HCEC 1CT (cell line): ENCODE results near the gene PRDM15.

ENCODE experiments used
- DNase-seq: peaks from one replicate; pipeline ENCODE4 v3.0.0-alpha.2; 2017

Gene PRDM15

DNA sequence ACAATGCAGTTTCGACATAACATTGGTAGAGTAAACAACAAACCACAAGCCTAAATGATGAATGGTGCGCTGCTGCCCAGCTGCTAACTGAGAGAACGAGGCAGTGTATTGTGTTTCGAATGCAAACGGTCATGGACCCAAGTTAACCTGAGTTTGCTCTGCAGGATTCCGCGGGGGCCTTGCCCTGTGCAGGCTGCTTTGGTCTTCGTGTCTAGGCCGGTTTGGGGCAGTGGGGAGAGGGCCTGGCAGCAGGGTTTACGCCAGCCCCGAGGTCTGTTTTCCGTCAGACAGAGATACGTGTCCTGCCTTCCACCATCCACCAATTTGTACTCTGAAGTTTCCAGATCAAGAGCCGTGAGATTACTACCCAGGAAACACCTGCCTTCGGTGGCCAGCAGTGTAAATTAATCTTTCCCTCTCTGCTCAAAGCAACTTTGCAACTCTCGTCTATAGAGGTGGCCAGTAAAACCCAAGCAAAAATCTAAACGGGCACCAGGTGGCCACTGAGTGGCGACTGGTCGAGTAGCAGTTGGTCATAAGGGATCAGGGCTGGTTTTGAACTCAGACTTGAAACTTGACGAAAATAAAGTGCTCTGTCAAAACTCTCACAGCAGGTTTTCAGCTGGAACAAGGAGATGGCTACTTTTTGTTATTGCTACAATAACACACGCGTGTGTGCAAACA is 6.3 kb upstream of the PRDM15 start:
- DNase-seq = peak; percentile 6

DNA sequence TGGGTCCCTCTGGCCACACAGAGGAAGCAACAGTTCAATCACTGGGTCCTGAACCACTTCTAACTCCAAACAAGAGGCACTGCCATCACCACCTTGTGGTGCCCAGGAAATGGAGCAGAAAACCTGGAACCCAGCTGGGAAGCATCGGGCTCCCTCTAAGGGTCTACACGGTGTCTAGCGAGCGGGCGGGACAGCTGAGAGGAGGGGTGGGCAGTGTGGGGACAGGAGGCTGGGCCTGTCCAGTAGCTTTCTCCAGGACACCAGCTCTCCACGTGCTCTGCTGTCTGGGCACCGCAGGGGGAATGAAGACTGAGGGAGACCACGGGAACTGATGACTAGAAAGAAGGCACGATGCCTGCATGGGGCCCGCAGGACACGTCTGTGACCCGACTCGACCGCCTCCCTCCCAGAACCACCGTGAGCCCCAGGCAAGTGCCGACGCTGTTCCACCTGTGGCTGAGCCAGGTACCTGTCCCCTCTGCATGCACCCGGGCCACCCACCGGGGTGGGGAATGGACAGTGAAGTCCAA is 5.4 kb upstream of the PRDM15 start:
- DNase-seq = no peak

DNA sequence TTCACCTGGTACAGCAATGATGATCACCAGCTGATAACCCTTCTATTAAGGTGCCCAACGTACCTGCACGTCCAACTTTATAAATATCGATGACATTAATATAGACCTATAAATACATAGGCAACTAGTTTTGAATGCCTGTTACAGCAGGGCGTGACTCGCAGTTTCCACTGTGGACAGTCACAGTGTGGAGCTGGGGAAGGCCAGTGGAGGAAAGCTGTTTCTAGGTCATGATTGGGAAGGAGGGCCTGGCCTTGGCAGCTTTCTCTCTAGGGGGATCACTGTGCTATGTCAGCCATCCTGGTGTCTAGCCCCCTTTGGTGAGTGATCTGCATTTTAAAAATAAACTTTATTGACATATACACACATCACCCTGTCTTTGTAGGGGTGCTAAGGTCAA is 4.4 kb upstream of the PRDM15 start:
- no peak for DNase-seq

DNA sequence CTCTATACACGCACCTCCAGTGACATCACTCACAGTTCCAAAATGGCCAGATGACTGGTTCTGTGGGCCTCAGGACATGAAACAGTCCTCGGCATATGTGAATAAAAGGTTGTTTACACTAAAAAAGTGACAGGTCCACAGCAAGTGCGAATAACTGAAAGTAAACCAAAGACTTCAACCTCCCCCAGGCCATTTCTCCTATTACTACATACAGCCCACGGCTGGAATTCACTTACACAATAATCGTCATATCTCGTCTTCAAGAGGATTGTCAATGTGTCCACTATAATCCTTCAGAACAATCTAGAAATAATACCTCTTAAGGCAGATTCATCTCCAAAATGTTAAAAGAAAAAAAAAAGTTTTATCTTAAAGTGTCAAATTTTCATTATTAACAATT is 1.9 kb upstream of the PRDM15 start:
- DNase-seq = no peak

DNA sequence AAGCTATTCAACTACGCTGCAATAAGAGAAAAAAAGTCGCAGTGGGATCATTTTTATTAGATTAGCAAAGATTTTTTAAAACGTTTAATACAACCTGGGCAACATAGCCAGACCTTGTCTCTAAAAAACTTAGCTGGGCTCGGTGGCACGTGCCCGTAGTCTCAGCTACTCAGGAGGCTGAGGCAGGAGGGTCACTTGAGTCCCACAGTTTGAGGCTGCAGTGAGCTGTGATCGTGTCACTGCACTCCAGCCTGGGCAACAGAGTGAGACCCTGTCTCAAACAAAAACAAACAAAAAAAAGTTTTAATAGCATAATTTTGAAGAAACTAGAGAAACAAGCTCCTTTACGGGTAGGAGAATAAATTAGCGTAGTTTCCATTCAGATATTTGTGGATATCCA is 1.0 kb upstream of the PRDM15 start:
- DNase-seq = no peak

DNA sequence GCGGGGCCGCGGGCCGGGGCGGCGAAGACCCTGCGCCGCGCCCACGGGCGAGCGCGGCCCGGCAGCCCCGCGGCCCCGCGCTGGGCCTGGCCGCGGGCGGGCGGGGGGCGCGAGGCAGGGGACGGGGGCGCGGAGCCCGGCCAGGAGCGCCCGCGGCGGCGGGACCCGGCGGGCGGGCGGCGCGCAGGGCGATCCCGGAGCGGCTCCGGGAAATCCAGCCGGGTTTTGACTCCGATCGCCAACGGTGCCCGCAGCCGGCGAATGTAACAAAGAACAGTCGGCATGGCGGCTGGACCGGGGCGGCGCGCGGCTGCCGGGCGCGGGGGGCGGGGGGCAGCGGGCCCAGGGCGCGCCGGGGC is 334 bp downstream of the PRDM15 start:
- peak; percentile 74 for DNase-seq

DNA sequence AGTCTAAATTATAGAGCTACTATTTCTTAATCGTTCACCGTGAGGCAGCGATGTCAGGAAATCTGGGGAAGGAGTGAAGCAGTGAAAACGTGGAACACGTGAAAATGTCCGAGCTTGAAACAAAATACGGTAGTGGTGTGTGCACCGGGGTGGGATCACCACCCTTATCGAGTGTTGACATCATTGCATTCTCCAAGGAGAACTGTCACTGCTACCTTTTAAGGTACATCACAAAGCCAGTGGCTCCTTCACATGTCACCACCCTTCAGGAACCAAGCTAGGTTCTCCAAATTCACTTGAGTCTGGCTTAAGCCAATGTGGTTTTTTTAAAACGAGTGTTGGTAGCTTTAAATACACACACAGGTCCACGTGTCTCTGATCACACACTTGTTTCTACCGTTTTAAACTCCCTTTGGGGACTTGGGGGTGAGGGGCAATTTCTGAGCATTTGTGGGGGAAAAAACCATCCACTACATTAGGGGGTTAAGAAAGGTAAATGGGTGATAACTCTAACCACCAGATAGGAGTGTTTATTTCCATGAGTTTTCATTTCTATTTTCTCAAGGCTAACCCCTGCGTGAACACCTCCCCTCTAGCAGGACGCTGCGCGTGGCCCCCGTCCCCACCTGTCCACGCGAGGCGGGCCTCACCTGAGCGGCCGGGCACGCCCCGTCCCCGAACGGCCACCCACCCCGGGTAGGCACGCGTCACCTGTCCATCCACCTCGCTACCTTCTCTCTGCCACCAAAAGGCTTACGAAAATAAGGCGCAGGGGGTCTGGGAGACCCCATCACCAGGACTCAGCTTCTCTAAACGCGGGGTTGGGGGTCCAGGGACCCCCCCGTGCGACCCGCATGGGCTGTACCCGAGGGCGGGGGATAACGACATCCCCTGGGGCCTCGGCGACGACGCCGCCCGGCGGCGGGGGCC is 978 bp downstream of the PRDM15 start:
- DNase-seq = peak; percentile 39

DNA sequence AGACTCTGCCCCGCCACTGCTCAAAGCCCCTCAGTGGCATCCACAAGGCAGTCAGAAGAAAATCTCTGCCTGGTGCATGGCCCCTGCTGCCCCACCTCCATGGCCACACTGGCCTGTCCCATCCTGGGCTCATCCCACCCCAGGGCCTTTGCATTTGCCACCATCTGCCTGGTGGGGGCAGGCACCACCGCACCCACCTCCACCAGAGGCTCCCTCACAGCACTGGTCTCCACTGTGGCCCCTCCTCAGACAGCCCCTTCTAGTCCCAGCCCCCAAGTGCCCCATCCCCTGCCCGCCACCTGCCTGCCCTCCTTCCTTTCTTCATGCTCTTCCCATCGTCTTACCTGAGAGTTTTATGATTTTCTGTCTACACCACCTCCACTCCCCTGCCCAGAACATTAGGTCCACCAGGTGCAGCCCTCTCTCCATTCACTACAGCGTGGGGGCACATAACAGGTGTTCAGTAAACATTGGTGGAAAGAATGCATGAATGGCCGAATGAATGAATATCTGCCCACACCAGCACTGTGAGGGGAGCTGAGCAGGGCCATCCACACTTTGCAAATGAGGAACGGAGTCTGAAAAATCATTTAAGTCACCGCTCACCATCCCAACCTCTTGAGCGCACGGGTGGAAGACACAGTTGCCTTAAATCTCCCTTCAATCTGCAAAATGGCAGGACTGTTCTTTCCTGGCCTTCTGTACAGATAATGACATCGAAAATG is 2.1 kb downstream of the PRDM15 start:
- no peak for DNase-seq

DNA sequence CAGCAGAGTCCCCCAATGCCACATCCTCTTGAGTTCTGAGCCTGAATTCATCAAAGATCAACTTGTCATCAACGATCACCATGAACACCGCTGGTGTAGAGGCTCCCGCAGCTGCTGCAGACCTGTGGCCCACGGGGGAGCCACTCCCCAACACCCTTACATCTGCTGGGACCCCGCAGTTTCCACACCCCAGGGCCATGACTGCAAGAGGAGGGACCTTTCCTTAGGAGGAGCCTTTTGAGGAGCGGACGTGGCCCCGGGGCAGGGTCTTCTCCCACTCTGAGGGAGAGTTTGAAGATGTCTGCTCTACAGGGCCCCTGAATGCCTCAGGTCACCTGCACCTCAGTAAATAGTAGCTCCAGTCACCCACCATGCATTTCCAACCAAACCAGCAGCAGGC is 2.7 kb downstream of the PRDM15 start:
- no peak for DNase-seq

DNA sequence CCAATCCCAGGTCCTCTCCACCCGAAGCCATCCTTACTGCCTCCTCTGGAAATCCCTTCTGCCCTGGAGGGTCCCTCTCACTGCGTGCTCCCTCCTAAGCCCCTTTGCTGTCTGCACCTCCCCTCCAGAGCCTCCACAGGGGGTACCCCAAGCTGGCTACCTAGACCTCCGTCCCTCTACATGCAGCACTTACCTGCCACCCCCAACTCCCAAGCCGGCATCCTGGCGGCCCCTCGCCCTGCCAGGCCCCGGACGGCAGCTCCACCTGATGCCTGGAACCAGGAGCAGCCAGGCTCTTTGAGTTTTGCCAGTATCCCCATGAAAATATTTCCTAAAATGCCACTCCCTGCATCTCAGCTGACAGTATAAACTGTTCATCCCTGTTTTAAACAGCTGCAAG is 4.1 kb downstream of the PRDM15 start:
- no peak for DNase-seq

DNA sequence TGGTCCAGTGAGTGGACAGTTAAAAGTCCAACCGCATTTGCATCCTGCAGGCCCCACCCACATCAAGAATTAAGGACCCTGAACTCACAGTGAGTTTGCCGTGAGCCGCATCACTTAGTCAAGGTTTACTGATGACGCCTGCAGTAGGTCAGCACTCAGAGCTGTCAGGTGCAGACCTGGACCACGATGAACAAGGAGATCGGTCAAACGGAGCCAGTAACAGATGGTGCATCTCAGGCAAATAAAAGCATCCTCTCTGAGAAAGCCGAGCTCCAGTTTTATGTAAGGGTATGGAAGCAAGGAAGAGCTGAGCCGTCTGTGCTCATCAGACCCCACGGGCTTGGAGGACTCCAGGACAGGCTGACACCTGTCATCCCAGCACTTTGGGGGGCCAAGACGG is 4.5 kb downstream of the PRDM15 start:
- no peak for DNase-seq

DNA sequence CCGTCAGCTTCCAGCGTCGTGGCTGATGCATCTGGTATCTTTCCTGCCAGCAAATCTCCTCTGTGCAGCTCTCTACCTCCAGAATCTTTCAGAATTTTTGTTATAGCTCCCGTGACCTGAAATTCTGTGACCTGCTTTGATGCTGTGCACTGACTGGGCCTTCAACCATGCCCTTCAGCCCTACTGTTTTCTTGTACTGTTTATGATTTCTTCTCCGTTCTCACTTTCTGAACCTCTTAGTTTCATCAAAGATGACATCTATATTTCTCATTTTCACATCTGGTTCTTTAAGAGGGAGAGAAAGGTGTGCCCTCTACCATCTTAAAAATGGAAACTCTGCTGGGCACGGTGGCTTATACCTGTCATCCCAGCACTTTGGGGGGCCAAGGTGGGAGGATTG is 5.7 kb downstream of the PRDM15 start:
- DNase-seq = no peak

DNA sequence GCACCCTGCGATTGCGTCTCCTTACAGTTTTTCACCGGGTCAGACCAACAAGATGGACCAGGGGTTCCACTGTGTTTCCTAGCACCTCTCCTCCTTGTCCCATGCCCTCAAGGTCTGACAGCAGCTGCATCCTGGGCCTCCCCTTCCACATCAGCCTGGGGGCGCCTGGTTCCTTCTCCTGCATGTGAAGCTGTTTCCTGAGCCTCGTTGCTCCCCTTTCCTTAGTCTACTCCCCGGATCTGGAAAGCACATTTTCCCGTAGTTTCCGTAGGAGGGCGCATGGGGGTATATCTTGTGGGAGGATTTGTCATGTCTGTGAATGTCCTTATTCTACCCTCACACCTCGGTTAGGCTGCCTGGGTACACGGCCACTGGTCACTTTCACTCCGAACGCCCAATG is 6.1 kb downstream of the PRDM15 start:
- no peak for DNase-seq

DNA sequence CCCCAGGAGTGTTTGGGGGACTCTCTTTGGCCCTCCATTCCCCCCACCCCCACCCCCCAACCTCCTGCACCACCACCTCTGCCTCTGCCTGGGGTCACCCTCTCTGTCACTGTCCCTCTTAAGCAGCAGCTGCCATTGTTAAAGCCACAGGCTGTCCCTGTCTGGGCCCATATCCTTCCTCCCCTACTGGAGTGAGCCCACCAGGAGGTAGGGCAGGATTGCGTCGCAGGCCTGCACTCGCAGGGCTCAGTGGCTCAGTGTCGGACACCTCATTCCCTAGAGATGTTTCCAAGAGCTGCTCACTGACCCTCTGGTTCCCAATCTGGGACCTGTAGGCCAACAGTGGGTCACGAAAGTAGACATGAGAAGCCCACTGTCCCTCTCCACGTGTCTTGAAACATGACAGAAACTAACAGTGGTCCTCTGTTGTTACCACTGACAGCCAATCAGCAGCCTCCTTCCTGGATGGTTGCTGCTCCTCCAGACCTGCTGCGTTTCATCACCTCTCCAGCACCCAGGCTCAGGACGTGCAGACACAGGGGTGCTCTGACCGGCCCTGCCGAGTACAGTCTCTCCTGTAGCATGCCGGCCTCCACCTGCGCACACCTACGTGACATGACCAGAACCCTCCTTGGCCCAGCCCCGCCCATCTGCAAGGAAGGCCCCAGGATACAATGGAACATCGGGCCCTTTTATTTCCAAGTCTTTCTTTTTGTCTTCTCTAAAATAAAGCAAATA is 7.7 kb downstream of the PRDM15 start:
- no peak for DNase-seq

DNA sequence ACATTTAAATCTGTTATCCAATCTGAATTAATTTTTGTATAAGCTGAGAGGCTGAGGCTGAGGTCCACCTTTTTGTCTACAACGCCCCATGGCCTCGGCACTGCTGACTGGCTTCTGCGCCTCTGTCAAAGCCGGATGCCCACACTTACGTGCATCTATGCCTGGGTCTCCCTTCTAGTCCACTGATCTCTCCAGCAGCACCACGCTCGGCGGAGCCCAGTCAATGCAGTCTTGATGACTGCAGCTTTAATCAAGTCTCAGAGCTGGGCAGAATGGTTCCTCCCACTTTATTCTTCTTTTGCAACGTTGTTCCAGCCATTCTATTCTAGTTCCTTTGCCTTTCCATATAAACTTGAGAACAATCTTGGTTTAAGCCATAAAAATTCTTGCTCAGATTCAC is 9.4 kb downstream of the PRDM15 start:
- DNase-seq = no peak

DNA sequence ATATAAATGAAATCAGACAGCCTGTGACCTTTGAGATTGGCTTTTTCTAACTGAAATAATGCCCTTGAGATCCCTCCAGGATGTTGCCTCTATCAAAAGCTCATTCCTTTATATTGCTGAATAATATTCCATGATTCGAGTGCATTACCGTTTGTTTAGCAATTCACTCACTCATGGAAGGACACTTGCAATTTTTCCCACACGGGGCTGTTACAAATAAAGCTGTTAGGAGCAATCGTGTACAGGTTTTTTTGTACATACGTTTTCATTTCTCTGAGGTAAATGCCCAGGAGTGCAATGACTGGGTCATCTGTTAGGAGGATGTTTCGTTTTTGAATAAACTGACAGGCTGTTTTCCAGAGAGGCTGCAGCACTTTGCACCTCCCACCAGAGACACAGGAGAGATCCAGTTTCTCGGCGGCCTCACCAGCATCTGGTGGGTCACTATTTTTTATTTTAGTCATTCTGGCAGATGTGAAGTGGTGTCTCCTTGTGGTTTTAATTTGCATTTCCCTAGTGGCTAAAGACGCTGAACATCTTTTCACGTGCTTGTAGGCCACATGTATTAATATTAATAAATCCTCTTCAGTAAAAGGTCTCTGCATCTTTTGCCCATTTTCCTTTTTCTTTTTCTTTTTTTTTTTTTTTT is 11.0 kb downstream of the PRDM15 start:
- no peak for DNase-seq

DNA sequence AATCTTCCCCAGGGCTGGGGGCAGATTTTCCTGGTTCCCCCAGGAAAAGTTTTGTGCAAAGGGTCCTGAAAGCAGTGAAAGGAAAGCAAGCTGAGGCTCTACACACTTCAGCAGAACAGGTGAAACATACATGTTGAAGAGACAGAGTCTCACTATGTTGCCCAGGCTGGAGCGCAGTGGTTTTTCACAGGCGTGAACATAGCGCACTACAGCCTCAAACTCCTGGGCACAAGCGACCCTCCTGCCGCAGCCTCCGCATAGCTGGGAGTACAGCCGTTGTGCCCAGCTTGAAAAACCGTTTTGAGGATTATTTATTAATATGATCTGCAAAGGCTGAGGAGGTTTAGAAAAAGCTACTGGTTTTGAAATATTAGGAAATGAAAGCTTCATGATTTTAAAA is 11.8 kb downstream of the PRDM15 start:
- DNase-seq = no peak

DNA sequence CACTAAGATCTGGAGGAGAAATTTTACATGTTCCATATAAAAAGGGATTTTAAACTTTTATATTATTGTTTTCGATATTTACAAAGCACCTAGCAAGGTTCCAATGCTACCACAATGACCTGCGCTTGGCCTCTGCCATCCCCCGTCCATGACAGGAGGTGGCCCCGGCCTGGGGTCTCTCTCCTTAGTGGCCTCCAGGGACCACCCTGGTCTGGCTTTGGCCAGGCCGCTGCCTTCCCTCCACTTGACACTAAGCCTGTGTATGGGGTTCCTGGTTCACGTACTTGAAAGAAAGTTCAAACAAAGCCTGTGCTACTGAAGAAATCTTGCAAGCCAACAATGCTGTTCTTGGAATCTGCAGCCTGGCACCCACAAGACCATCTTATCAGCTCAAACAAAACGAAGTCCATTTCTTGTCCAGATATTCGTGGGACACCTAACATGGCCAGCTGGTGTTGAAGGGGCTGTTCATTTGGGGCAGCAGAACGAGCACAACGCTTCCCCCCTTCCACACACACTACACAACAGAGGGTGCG is 12.8 kb downstream of the PRDM15 start:
- no peak for DNase-seq

DNA sequence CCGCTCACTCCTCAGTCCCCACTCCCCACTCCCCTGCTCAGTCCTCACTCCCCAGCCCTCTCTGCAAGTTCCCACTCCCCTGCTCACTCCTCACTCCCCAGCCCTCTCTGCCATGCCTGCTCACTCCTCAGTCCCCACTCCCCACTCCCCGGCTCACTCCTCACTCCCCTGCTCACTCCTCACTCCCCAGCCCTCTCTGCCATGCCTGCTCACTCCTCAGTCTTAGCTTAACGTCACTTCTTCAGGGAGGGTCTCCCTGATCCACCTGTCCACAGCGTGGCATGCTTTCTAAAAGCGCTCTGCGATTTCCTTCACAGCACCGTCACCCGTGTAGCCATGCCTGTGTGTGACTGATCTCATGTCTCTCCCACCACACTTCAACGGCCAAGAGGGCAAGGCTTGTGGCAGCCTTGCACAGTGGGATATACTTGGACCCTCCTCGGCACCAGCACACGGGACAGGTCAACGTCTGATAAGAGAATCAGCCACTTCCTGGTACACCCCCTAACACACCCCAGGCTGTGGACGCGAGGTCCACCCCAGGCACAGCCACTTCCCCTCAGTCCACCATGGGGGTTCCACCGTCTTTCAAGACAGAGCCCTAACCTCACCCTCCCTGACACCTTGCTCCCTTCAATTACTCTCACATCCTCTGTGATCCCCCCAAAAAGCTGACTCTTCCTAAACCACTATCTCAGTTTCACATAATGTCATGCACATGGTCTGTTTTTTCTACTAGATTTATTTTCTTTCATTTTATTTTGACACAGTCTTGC is 14.0 kb downstream of the PRDM15 start:
- DNase-seq = no peak

DNA sequence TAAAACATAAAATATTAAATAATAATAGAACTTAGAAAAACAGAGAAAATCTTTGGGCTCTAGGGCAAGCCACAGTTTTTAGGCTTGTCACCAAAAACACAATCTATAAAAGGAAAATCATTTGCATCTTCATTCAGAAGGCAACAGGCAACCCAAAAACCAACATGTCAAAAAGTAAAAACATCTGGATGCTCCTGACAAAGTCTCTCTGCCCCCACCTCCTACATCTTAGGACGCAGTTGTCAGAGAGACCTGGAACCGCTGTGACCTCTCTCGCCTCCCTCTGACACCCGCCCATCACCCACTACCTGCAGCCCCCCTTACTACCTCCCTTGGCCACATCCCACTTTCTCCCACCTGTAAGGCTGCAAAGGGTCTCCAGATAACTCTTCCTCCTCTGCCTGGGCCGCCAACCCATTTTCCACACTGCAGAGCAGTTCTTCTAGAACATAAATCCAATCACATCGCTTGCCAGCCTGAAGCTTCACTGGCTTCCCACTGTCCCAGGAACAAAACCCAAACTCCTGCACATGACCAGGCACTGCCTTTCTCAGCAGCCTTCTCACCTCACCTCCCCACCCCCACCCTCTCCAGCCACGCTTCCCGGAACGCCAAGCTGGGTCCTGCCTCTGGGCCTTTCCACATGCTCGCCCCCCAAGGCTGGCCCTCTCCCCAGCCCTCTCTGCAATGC is 14.7 kb downstream of the PRDM15 start:
- no peak for DNase-seq

DNA sequence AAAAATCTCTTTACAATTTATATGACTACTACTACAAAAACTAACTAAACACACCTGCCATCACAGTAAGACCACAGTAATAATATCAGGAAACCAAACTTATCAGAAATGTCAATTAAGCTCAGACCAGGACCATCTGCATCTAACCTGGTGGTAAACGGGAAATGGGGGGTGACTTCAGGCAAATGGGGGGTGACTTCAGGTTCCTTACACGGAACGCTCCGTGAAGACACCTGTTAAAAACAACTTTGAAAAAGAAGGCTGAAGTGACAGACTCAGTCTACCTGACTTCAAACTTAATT is 15.8 kb downstream of the PRDM15 start:
- no peak for DNase-seq
